Progenitor cell of endocrine pancreas (in vitro differentiated cells): ENCODE measurements around the gene DLK1. TPM values are rescaled to one million over a fixed set of nuclear protein-coding genes. Genes with fewer than 3 reads are reported as not detected.

Experiments used
- DNase-seq: peaks from one replicate; pipeline ENCODE4 v3.0.0; 2021; ENCODE audit warnings: low spot score; ENCODE audit not compliant: unreplicated experiment
- H3K27ac Mint-ChIP-seq: 2 replicates; pipeline ENCODE4 v1.8.0; 2021; ENCODE audit warnings: mild to moderate bottlenecking, moderate library complexity, mixed read lengths
- H3K27me3 Mint-ChIP-seq: 2 replicates; pipeline ENCODE4 v1.8.0; 2021; ENCODE audit warnings: mixed read lengths
- H3K36me3 Mint-ChIP-seq: 2 replicates; pipeline ENCODE4 v1.8.0; 2022; ENCODE audit warnings: mixed read lengths; ENCODE audit not compliant: insufficient read depth
- H3K4me1 Mint-ChIP-seq: 2 replicates; pipeline ENCODE4 v1.8.0; 2021; ENCODE audit warnings: low read depth, mixed read lengths
- H3K4me3 Mint-ChIP-seq: 2 replicates; pipeline ENCODE4 v1.8.0; 2021; ENCODE audit warnings: low read depth, mild to moderate bottlenecking, moderate library complexity, mixed read lengths
- H3K9me3 Mint-ChIP-seq: 2 replicates; pipeline ENCODE4 v1.8.0; 2021; ENCODE audit warnings: low read depth, mixed read lengths
- total RNA-seq: library from RNA; stranded (reverse); gene quantifications from 2 replicates; pipeline ENCODE4 v1.2.1, GENCODE V29; 2021
- TF ChIP-seq, protein P1 (sequence below): fragments of 200-600 bp; sonication (generic); IDR thresholded peaks from one replicate; pipeline ENCODE4 v1.5.0; 2021; ENCODE audit warnings: antibody characterized with exemption, mild to moderate bottlenecking; ENCODE audit not compliant: unreplicated experiment

The DLK1 gene
- total RNA-seq, 1 donor from 2014 or later: 5,856 TPM

GRCh38 chr14:100688598-100689461 is 37.9 kb upstream of the DLK1 start:
- H3K27ac Mint-ChIP-seq: no peak overlapping the region
- TF ChIP-seq, protein P1, sequence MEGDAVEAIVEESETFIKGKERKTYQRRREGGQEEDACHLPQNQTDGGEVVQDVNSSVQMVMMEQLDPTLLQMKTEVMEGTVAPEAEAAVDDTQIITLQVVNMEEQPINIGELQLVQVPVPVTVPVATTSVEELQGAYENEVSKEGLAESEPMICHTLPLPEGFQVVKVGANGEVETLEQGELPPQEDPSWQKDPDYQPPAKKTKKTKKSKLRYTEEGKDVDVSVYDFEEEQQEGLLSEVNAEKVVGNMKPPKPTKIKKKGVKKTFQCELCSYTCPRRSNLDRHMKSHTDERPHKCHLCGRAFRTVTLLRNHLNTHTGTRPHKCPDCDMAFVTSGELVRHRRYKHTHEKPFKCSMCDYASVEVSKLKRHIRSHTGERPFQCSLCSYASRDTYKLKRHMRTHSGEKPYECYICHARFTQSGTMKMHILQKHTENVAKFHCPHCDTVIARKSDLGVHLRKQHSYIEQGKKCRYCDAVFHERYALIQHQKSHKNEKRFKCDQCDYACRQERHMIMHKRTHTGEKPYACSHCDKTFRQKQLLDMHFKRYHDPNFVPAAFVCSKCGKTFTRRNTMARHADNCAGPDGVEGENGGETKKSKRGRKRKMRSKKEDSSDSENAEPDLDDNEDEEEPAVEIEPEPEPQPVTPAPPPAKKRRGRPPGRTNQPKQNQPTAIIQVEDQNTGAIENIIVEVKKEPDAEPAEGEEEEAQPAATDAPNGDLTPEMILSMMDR: no peak
- H3K4me3 Mint-ChIP-seq: no peak overlapping the region
- H3K36me3 Mint-ChIP-seq: no peaks in the 10 kb centered on the region
- no peaks in the 10 kb centered on the region for H3K9me3 Mint-ChIP-seq
- no peak for DNase-seq
- H3K4me1 Mint-ChIP-seq: peaks cover 23% of the 10 kb centered on the region
- H3K27me3 Mint-ChIP-seq: peaks cover 57% of the 10 kb centered on the region

- no peak for DNase-seq
- Mint-ChIP-seq H3K27me3 (peaks cover 61% of the 10 kb centered on the region), H3K4me3 (no peak overlapping the region), H3K9me3 (no peaks in the 10 kb centered on the region), H3K36me3 (no peaks in the 10 kb centered on the region), H3K4me1 (peaks cover 33% of the 10 kb centered on the region), H3K27ac (no peak overlapping the region)
- TF ChIP-seq, protein P1: no peak
Observed at GRCh38 chr14:100690672-100691071, 36.0 kb upstream of the DLK1 start.

DNA sequence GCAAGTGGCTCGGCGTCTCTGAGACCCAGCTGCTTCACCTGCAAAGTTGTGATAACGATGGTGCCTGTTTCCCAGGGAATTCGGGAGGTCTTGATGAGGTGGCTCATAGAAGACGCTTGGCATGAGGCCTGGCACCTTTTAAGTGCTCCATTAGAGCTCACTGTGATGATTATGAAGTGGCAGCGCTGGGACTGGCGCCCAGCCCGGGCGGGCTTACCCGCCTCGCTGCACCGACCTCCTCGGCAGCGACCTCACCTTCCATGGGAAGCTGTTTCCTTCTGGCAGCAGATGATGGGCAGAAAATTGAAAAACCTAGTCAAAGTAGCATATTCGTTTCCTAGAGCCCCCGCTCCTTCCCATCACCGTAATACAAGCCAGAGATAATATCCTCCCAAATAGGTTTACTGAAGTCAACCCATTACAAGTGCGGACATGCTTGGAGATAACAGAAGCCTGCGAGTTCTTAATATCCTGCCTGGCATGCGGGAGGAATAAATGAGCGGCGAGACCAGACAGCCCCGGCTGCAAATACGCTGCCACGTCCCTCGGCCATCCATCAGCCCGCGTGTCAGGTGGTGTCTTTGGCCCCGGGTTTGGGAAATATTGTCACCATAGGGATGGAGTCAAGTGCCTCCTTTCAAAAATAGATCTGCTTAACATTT is 35.2 kb upstream of the DLK1 start:
- Mint-ChIP-seq H3K36me3 (no peaks in the 10 kb centered on the region), H3K4me3 (no peak overlapping the region), H3K9me3 (no peaks in the 10 kb centered on the region), H3K4me1 (peaks cover 40% of the 10 kb centered on the region), H3K27me3 (peaks cover 70% of the 10 kb centered on the region), H3K27ac (no peak overlapping the region)
- no peak for DNase-seq
- TF ChIP-seq, protein P1: no peak

GRCh38 chr14:100692256-100692655 is 34.4 kb upstream of the DLK1 start:
- Mint-ChIP-seq H3K27me3 (peaks cover 74% of the 10 kb centered on the region), H3K4me1 (peaks cover 44% of the 10 kb centered on the region), H3K4me3 (no peak overlapping the region), H3K36me3 (no peaks in the 10 kb centered on the region), H3K9me3 (no peaks in the 10 kb centered on the region), H3K27ac (no peak overlapping the region)
- TF ChIP-seq, protein P1: no peak
- DNase-seq: no peak

GRCh38 chr14:100692859-100693558 is 33.7 kb upstream of the DLK1 start:
- no peaks in the 10 kb centered on the region for H3K9me3 Mint-ChIP-seq
- no peak overlapping the region for H3K27ac Mint-ChIP-seq
- H3K27me3 Mint-ChIP-seq: peaks cover 72% of the 10 kb centered on the region
- H3K36me3 Mint-ChIP-seq: no peaks in the 10 kb centered on the region
- H3K4me3 Mint-ChIP-seq: no peak overlapping the region
- DNase-seq: no peak
- H3K4me1 Mint-ChIP-seq: peaks cover 44% of the 10 kb centered on the region
- TF ChIP-seq, protein P1: no peak
